ENCODE data around the gene EVA1B.

Gene EVA1B

GRCh38 chr1:36337830-36338229 is 14.4 kb upstream of the EVA1B start:
- no peak for ATAC-seq
- TF ChIP-seq ZNF70 (CRISPR knock-in tag; IDR thresholded peaks at IDR 0.05) (no peak), ZC3H10 (CRISPR knock-in tag; IDR thresholded peaks at IDR 0.05) (no peak), ZFP30 (CRISPR knock-in tag; IDR thresholded peaks at IDR 0.05) (no peak), ESRRG (CRISPR knock-in tag; IDR thresholded peaks at IDR 0.05) (no peak), ZNF8 (CRISPR knock-in tag; IDR thresholded peaks at IDR 0.05) (no peak), ZFP3 (CRISPR knock-in tag; IDR thresholded peaks at IDR 0.05) (no peak), CSRNP3 (CRISPR knock-in tag; IDR thresholded peaks at IDR 0.05) (no peak), ARNTL (CRISPR knock-in tag; IDR thresholded peaks at IDR 0.05; ENCODE audit: borderline replicate concordance, low read depth) (no peak), CREB5 (CRISPR knock-in tag; IDR thresholded peaks at IDR 0.05; ENCODE audit: low read depth) (no peak)

GRCh38 chr1:36330940-36331339 is 7.5 kb upstream of the EVA1B start:
- no peak for ATAC-seq

GRCh38 chr1:36329817-36330216 is 6.4 kb upstream of the EVA1B start:
- no peak for ATAC-seq
- TF ChIP-seq ESRRG (CRISPR knock-in tag; IDR thresholded peaks at IDR 0.05) (no peak), GLIS3 (CRISPR knock-in tag; IDR thresholded peaks at IDR 0.05) (no peak), ZFP30 (CRISPR knock-in tag; IDR thresholded peaks at IDR 0.05) (no peak), CSDC2 (CRISPR knock-in tag; IDR thresholded peaks at IDR 0.05) (no peak), ZNF8 (CRISPR knock-in tag; IDR thresholded peaks at IDR 0.05) (no peak), CREB5 (CRISPR knock-in tag; IDR thresholded peaks at IDR 0.05; ENCODE audit: low read depth) (no peak), ZFP3 (CRISPR knock-in tag; IDR thresholded peaks at IDR 0.05) (no peak), RARB (CRISPR knock-in tag; IDR thresholded peaks at IDR 0.05) (no peak), POU6F1 (CRISPR knock-in tag; IDR thresholded peaks at IDR 0.05; ENCODE audit: borderline replicate concordance, low read depth) (no peak), ISL1 (CRISPR knock-in tag; IDR thresholded peaks at IDR 0.05) (no peak), PPARA (CRISPR knock-in tag; IDR thresholded peaks at IDR 0.05; ENCODE audit: borderline replicate concordance) (no peak), TSHZ2 (CRISPR knock-in tag; IDR thresholded peaks at IDR 0.05) (no peak), ARNTL (CRISPR knock-in tag; IDR thresholded peaks at IDR 0.05; ENCODE audit: borderline replicate concordance, low read depth) (no peak), CSRNP3 (CRISPR knock-in tag; IDR thresholded peaks at IDR 0.05) (no peak), PATZ1 (CRISPR knock-in tag; IDR thresholded peaks at IDR 0.05; ENCODE audit: borderline replicate concordance) (no peak)

More at GRCh38 chr1:36330940-36331339, 7.5 kb upstream of the EVA1B start:
- TF ChIP-seq CSDC2 (CRISPR knock-in tag; IDR thresholded peaks at IDR 0.05) (no peak), OSR1 (CRISPR knock-in tag; IDR thresholded peaks at IDR 0.05) (no peak), SNAI2 (CRISPR knock-in tag; IDR thresholded peaks at IDR 0.05) (no peak), TSHZ2 (CRISPR knock-in tag; IDR thresholded peaks at IDR 0.05) (no peak)

Measured in SK-N-SH treated with all-trans-retinoic acid at 6 μM for 48 hours (cell line).